T follicular helper cell (primary cell): Measurements from ENCODE around the gene CDC7.

ENCODE experiments used
- DNase-seq: peaks from one replicate; pipeline ENCODE4 v3.0.0-alpha.2; 2020; ENCODE audit warnings: low read depth

CDC7 gene

DNA sequence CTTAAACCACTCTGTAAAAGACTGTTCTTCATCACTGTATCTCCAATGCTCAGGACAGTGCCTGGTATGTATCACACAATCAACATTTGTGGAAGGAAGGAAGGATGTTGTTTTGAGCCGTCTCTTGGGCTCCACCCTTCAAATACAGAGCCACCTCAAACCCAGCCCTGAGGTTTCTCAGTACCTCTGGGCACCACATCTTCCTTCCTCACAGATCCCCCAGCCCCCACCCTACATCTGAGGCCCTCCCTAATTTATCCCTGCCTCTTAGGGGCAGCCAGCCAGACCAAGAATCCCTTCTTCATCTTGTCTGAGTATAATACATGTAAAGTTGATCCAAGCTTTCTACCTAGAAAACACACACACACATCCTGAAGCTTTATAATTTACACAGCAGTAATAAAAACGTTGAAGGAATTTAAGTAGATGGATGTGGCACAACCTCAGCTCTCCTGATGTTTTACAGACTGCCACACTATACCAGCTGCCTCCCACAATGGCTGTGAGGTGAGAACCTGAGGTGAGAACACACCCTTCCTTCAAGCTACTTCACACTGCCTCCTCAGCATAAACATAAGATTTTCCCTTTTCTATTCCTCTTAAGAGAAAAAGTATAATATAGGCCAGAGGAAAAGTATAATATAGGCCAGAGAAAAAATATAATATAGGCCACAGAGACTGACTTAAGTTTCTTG is 48.5 kb downstream of the CDC7 start:
- DNase-seq, result no peak

GRCh38 chr1:91550961-91551360 is 50.3 kb downstream of the CDC7 start:
- no peak for DNase-seq

DNA sequence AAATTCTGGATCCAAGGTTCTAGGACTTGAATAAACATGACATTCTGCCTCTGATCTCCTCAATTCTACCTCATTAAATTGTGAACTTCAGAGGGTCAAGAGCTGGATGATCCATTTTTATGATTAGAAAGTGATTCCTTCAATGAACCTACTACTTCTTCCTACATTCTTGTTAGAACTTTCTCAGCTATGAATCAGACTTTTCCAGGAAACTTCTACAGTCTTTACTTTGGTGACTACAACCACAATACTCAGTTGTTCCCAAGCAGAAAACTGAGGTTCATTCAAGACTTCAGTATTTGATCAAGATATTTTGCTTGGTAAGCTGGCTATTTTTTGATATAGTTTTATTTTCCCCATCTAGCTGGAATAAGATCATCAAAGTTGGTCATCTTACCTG is 51.4 kb downstream of the CDC7 start:
- DNase-seq, result no peak

- DNase-seq, result no peak
Observed at GRCh38 chr1:91552596-91552995, 51.9 kb downstream of the CDC7 start.

GRCh38 chr1:91553177-91553591 is 52.5 kb downstream of the CDC7 start:
- no peak for DNase-seq

- no peak for DNase-seq
Observed at GRCh38 chr1:91555074-91555730, 54.6 kb downstream of the CDC7 start.

DNA sequence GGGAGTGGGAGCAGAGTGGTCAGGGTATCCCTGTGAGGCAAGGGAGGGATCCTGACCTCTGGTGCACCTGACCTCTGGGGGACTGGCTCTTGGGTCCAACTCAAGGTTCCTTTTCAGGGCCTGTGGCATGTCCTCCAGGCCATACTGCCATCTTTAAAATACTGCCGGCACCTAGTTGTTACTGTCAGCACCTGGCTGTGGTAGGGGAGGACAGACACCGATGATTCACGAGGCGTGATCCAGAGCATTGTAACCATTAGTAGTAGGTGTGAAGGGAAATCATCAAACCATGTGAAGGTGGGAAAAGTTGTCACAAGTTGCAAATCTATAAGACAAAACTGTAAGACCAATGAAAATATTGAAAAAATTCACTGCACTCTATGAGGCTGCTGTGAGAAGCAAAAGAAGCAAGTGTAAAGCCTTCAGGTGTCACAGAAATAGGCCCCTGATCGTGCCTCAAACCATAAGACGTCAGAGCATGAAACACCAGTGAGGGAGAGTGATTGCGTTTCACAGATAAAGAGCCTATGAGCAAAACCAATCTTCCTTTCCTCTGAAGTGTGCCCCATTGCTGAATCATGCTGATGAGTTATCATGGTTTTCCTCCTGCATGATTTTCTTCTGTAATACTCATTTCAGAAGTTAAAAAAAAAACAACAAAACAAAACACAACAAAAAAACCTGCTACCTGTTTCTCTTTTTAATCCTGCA is 55.3 kb downstream of the CDC7 start:
- DNase-seq, result peak; percentile 43

GRCh38 chr1:91556556-91556955 is 55.9 kb downstream of the CDC7 start:
- no peak for DNase-seq

DNA sequence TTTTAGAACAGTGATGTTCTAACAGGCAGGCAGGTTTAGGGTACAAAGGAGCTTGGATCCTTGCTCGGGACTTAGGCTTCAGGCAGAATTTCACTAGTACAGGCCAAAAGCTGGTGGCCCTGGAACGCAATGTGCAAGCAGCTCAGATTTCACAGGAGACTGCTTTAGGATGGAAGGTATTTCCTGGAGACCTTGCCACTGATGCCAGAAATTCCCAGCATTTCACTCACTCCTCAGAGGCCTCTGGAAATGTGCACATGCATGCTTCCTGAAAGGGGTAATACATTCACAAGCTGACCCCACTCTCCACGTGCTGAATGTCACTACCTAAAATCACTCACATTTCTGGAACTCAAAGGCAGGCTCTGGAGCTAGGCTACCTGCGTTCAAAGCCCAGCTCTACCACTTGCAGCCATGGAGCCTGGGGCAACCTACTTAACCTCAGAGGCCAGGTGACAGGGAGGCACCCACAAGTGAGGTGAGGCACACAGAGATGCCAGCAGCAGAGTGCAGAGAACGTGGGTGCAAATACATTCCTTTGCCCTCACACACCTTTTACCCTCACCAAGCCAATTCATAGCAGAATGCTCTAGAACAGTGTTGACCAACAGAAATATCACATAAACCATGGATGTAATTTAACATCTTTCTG is 56.5 kb downstream of the CDC7 start:
- no peak for DNase-seq

DNA sequence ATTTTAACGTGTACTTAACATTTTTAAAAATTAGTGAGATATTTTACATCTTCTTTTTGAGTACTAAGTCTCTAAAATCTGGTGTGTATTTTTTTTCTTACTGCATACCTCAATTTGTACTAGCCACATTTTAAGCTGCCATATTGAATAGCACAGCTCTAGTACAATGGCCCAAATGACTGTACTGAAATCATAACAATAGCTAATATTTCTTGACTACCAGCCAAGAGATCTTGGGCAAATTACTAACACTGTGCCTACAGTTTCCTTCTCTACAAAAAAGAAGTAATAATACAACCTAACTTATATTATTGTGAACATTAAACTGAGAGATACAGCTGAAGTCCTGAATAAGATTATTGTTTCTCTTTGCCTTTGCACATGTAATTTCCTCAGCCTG is 57.2 kb downstream of the CDC7 start:
- no peak for DNase-seq

DNA sequence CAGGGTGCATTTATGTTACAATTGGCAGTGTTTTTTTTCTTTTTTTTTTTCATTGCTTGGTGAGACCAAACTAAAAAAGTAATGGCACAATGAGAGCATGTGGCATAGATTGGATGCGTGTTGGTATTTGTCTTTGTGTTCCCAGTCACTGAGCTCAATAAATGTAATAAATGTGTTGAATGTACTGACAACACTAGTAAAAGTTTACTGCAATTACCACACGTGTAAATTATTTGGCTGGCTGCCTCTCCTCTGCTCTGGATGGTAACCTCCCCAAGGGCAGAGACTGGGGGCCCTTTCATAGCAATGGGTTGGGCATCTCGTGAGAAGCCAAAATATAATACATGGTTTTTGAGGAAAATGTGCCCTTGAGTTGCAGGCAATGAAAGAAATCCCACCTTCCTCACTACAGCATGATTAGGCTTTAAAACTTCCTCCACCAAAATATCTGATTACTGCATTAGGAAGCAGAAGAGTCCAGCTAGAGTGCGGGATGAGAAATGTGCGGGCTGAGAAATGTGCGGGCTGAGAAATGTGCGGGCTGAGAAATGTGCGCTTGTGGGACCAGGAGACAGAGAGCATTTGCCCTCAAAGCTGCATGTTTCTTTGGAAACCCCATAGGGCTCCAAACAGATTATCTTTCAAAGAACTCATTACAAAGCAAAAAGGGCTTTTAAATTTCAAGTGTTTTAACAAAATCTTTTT is 58.5 kb downstream of the CDC7 start:
- no peak for DNase-seq

DNA sequence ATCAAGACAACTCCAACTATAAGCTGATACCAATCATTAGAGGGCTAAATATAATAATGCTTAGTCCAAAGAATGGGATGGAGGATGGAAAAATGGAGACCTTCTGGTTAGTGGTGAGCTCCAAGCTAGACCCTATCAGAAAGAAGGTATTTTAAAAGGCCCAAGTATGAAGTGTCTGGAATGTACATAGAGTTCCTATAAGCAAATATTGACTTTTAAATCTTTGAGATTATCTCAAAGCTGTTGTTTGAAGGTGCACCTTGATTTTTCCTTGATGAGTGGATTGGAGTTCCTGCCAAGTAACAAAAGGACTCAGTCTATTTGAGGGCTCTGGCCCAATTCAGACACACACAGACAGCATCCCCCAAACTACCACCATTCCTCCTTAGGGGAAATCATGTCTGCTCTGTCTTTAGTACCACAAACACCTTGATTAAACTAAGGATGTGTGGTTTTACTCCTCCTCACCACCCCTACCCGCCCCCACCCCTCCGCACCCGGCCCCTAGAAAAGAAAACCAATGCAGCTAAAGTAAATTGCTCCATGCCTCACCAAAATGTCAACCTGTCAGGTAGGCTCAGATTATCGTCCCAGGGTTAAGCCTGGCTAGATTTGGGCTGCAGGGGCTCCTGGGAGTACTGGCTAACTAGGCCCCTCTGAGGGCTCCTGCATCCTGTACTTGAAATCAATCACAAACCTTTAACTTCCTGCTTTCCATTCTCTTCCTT is 59.4 kb downstream of the CDC7 start:
- DNase-seq, result no peak

GRCh38 chr1:91564888-91565701 is 64.4 kb downstream of the CDC7 start:
- DNase-seq, result no peak

DNA sequence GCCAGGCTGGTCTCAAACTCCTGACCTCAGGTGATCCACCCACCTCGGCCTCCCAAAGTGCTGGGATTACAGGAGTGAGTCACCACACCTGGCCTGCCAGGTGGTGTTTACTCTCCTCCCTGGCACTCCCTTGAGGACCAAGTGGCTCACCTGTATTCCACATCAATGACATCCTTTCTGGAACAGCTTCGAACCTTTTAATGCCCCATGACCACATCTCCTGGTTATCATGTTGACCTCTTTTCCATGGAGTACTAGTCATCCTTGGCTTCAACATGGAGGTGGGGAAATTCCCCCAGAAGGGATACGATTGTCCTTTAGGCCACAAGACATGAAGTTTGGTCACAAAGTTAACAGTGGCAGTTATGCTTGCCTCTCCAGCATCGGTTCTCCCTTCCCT is 66.9 kb downstream of the CDC7 start:
- no peak for DNase-seq

GRCh38 chr1:91568261-91568660 is 67.6 kb downstream of the CDC7 start:
- DNase-seq, result no peak

- DNase-seq, result no peak
Observed at GRCh38 chr1:91569411-91570119, 68.9 kb downstream of the CDC7 start.

DNA sequence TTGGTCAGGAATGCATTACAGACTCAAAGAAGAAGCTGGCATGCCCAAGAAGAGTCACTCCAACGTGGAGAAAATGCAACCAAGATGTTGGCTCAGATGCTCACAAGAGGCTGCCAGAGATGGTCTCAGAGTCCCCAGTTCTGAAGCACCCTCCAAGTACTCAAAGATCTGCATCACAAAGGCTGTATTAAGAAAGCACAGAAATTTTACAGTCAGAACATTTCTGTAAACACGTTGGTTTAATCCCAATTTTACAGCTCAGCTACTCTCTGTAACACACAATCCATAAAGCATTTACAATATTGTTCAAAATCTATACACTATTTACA is 69.4 kb downstream of the CDC7 start:
- DNase-seq, result no peak

GRCh38 chr1:91572044-91572443 is 71.4 kb downstream of the CDC7 start:
- no peak for DNase-seq
